WI38 (cell line): Measurements from ENCODE around the gene TMEM263.

Experiments
- H3K4me3 ChIP-seq: 2 replicates; pipeline ENCODE4 v1.5.1; 2011; ENCODE audit warnings: low read depth, mild to moderate bottlenecking, control low read depth, low read length
- CTCF ChIP-seq: IDR thresholded peaks from 2 replicates; pipeline ENCODE4 v1.5.1; 2012; ENCODE audit warnings: low read depth, mild to moderate bottlenecking, control low read depth, low read length

TMEM263 gene

GRCh38 chr12:106924268-106924861 lies 31.3 kb upstream of the TMEM263 start:
- no peak for TF ChIP-seq CTCF
- H3K4me3 ChIP-seq = no peak overlapping the region

- no peak for TF ChIP-seq CTCF
Measured at GRCh38 chr12:106926657-106927056, 29.1 kb upstream of the TMEM263 start.

GRCh38 chr12:106934277-106934676 lies 21.4 kb upstream of the TMEM263 start:
- H3K4me3 ChIP-seq = no peak overlapping the region
- no peak for TF ChIP-seq CTCF

More at GRCh38 chr12:106926657-106927056, 29.1 kb upstream of the TMEM263 start:
- H3K4me3 ChIP-seq = no peak overlapping the region

GRCh38 chr12:106941481-106942156 lies 14.1 kb upstream of the TMEM263 start:
- no peak for TF ChIP-seq CTCF
- no peak overlapping the region for H3K4me3 ChIP-seq

GRCh38 chr12:106942775-106943174 lies 12.9 kb upstream of the TMEM263 start:
- no peak for TF ChIP-seq CTCF
- H3K4me3 ChIP-seq = no peak overlapping the region

- no peak for TF ChIP-seq CTCF
Measured at GRCh38 chr12:106945261-106945851, 10.4 kb upstream of the TMEM263 start.

GRCh38 chr12:106947461-106947860 lies 8.2 kb upstream of the TMEM263 start:
- H3K4me3 ChIP-seq = no peak overlapping the region
- no peak for TF ChIP-seq CTCF

More at GRCh38 chr12:106945261-106945851, 10.4 kb upstream of the TMEM263 start:
- no peak overlapping the region for H3K4me3 ChIP-seq
